OCI-LY7 (cell line): Measurements from ENCODE around the gene ANAPC16.

Source experiments
- CTCF ChIP-seq: fragments of 200-600 bp; sonication (generic); conservative IDR thresholded peaks from 2 replicates; pipeline ENCODE4 v1.5.1; 2014; ENCODE audit warnings: mild to moderate bottlenecking, antibody characterized with exemption, low read length, moderate library complexity, mixed read lengths
- EZH2phosphoT487 ChIP-seq: fragments of 200-600 bp; sonication (generic); IDR thresholded peaks from 2 replicates; pipeline ENCODE4 v1.6.1; 2018; ENCODE audit warnings: low read depth, borderline replicate concordance, mild to moderate bottlenecking, mixed run types, antibody characterized with exemption, low read length, moderate library complexity, mixed read lengths

DNA sequence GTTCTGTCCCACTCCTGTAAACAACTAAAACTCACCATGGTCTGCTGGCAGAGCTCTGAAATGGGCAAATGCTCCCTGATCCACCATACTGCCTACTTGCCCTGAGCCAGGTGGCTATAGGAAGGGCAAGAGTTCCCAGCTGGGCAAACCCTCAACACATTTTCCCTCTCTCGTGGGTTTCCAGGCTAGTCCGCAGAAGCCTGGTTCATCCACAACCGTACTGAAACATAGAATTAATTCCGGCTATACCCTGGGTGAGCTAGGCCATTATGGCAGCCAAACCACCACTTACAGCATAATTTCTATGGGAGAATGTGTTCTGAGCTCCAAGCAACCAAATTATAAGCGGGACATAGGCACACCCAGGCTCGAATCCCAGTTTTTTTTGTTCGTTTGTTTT is 37.8 kb downstream of the ANAPC16 start:
- no peak for TF ChIP-seq CTCF
- TF ChIP-seq EZH2phosphoT487: no peak
